ENCODE results near the gene RNASE7. TPM values are rescaled to one million over a fixed set of nuclear protein-coding genes. Genes with fewer than 3 reads are reported as not detected.
"Not testable (repeated sequence)": the region's sequence is repeated elsewhere in the genome, so short reads cannot be mapped to it uniquely, and the experiment has no call there.

Gene RNASE7
- total and polyA plus RNA-seq, 2 donors from 2014 or later = not detected

GRCh38 chr14:20999591-20999990 lies 42.6 kb upstream of the RNASE7 start:
- DNase-seq = no peak
- H3K27ac ChIP-seq (ENCODE audit: low read depth in 2 of 2, low read length in 2 of 2) = no peak overlapping the region
- no peaks in the 10 kb centered on the region for H3K4me1 ChIP-seq (ENCODE audit: control insufficient read depth in 2 of 3, insufficient read depth in 2 of 3, low read depth in 1 of 3, low read length in 3 of 3)
- H3K9ac ChIP-seq (ENCODE audit: low read length in 3 of 3) = no peak overlapping the region
- intact Hi-C loops (cut with DNase I) = no loop called here
- no peak overlapping the region for H3K4me3 ChIP-seq (ENCODE audit: low read length in 3 of 3)
- FAIRE-seq = no peak
- H3K27me3 ChIP-seq (ENCODE audit: control insufficient read depth, insufficient read depth, low read length) = no peaks in the 10 kb centered on the region
- peaks cover 4 to 29% (median 22%) of the 10 kb centered on the region in 3 donors for H3K36me3 ChIP-seq (ENCODE audit: control insufficient read depth in 2 of 3, insufficient read depth in 3 of 3, low read length in 3 of 3)
- TF ChIP-seq, protein P1, sequence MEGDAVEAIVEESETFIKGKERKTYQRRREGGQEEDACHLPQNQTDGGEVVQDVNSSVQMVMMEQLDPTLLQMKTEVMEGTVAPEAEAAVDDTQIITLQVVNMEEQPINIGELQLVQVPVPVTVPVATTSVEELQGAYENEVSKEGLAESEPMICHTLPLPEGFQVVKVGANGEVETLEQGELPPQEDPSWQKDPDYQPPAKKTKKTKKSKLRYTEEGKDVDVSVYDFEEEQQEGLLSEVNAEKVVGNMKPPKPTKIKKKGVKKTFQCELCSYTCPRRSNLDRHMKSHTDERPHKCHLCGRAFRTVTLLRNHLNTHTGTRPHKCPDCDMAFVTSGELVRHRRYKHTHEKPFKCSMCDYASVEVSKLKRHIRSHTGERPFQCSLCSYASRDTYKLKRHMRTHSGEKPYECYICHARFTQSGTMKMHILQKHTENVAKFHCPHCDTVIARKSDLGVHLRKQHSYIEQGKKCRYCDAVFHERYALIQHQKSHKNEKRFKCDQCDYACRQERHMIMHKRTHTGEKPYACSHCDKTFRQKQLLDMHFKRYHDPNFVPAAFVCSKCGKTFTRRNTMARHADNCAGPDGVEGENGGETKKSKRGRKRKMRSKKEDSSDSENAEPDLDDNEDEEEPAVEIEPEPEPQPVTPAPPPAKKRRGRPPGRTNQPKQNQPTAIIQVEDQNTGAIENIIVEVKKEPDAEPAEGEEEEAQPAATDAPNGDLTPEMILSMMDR (IDR thresholded peaks at IDR 0.05; ENCODE audit: borderline replicate concordance, extremely low read depth, insufficient read depth) = no peak
- H3K9me3 ChIP-seq (ENCODE audit: control insufficient read depth in 2 of 3, insufficient read depth in 1 of 3, low read length in 3 of 3) = no peaks in the 10 kb centered on the region

DNA sequence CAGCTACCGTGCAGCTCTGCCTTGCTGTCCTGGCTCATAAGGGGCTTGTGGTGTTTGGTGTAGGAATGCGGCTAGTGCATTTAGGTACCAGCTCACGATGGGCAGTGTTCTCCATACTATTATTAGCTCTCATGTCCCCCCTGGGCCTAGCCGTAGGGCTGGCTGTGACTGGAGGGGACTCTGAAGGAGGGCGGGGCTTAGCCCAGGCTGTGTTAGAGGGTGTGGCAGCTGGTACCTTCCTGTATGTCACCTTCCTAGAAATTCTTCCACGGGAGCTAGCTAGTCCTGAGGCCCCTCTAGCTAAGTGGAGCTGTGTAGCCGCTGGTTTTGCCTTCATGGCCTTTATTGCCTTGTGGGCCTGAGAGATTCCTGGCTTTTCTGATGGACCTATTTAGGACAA lies 40.9 kb upstream of the RNASE7 start:
- TF ChIP-seq, protein P1 (IDR thresholded peaks at IDR 0.05; ENCODE audit: borderline replicate concordance, extremely low read depth, insufficient read depth) = no peak
- no peak for DNase-seq
- Histone ChIP-seq H3K4me1 (ENCODE audit: control insufficient read depth in 2 of 3, insufficient read depth in 2 of 3, low read depth in 1 of 3, low read length in 3 of 3) (no peaks in the 10 kb centered on the region), H3K9me3 (ENCODE audit: control insufficient read depth in 2 of 3, insufficient read depth in 1 of 3, low read length in 3 of 3) (no peaks in the 10 kb centered on the region), H3K36me3 (ENCODE audit: control insufficient read depth in 2 of 3, insufficient read depth in 3 of 3, low read length in 3 of 3) (peaks cover 0 to 13% (median 6%) of the 10 kb centered on the region in 3 donors), H3K4me3 (ENCODE audit: low read length in 3 of 3) (no peak overlapping the region), H3K27ac (ENCODE audit: low read depth in 2 of 2, low read length in 2 of 2) (no peak overlapping the region), H3K9ac (ENCODE audit: low read length in 3 of 3) (no peak overlapping the region), H3K27me3 (ENCODE audit: control insufficient read depth, insufficient read depth, low read length) (no peaks in the 10 kb centered on the region)
- no peak for FAIRE-seq
- intact Hi-C loops (cut with DNase I) = no loop called here

GRCh38 chr14:21003788-21004346 lies 38.3 kb upstream of the RNASE7 start:
- intact Hi-C loops (cut with DNase I) = no loop called here
- TF ChIP-seq, protein P1 (IDR thresholded peaks at IDR 0.05; ENCODE audit: borderline replicate concordance, extremely low read depth, insufficient read depth) = no peak
- FAIRE-seq = no peak

GRCh38 chr14:21009721-21010120 lies 32.4 kb upstream of the RNASE7 start:
- not testable (repeated sequence) for H3K27me3 ChIP-seq (ENCODE audit: control insufficient read depth, insufficient read depth, low read length); H3K9me3 ChIP-seq (ENCODE audit: control insufficient read depth in 2 of 3, insufficient read depth in 1 of 3, low read length in 3 of 3); H3K4me1 ChIP-seq (ENCODE audit: control insufficient read depth in 2 of 3, insufficient read depth in 2 of 3, low read depth in 1 of 3, low read length in 3 of 3); FAIRE-seq; H3K4me3 ChIP-seq (ENCODE audit: low read length in 3 of 3); H3K27ac ChIP-seq (ENCODE audit: low read depth in 2 of 2, low read length in 2 of 2); H3K36me3 ChIP-seq (ENCODE audit: control insufficient read depth in 2 of 3, insufficient read depth in 3 of 3, low read length in 3 of 3); H3K9ac ChIP-seq (ENCODE audit: low read length in 3 of 3)
- DNase-seq = peak in 1 of 5 donors; percentile 49
- intact Hi-C loops (cut with DNase I) = loop anchor here (10.0 kb wide), 1 partner anchor 75 kb away; no protein-coding TSS in a partner anchor

More at GRCh38 chr14:21003788-21004346, 38.3 kb upstream of the RNASE7 start:
- H3K4me1 ChIP-seq (ENCODE audit: control insufficient read depth in 2 of 3, insufficient read depth in 2 of 3, low read depth in 1 of 3, low read length in 3 of 3) = no peaks in the 10 kb centered on the region
- H3K36me3 ChIP-seq (ENCODE audit: control insufficient read depth in 2 of 3, insufficient read depth in 3 of 3, low read length in 3 of 3) = no peaks in the 10 kb centered on the region
- H3K27me3 ChIP-seq (ENCODE audit: control insufficient read depth, insufficient read depth, low read length) = no peaks in the 10 kb centered on the region
- H3K27ac ChIP-seq (ENCODE audit: low read depth in 2 of 2, low read length in 2 of 2) = no peak overlapping the region
- H3K4me3 ChIP-seq (ENCODE audit: low read length in 3 of 3) = no peak overlapping the region
- H3K9me3 ChIP-seq (ENCODE audit: control insufficient read depth in 2 of 3, insufficient read depth in 1 of 3, low read length in 3 of 3) = no peaks in the 10 kb centered on the region
- DNase-seq = no peak
- no peak overlapping the region for H3K9ac ChIP-seq (ENCODE audit: low read length in 3 of 3)
